RWPE2 (cell line): ENCODE results near the gene CALU.

Experiments used
- ATAC-seq: fragments of 200-7000 bp; cut with Tn5 transposase; 3 replicates; pipeline ENCODE4 v1.9.1; 2021; ENCODE audit warnings: low read depth
- DNase-seq: peaks from one replicate; pipeline ENCODE4 v3.0.0-alpha.2; 2020; ENCODE audit warnings: low spot score
- H3K27ac ChIP-seq: fragments of 450-650 bp; 2 replicates; pipeline ENCODE4 v1.5.1; 2017; ENCODE audit warnings: mild to moderate bottlenecking; ENCODE audit not compliant: poor library complexity, severe bottlenecking
- H3K27me3 ChIP-seq: fragments of 250-450 bp; sonication (Bioruptor Pico); 2 replicates; pipeline ENCODE4 v1.5.1; 2021; ENCODE audit warnings: mild to moderate bottlenecking, moderate library complexity; ENCODE audit not compliant: insufficient read depth, poor library complexity, severe bottlenecking
- H3K36me3 ChIP-seq: fragments of 250-450 bp; sonication (Bioruptor Pico); 2 replicates; pipeline ENCODE4 v1.5.1; 2020; ENCODE audit warnings: low read depth, mild to moderate bottlenecking, moderate library complexity
- H3K4me1 ChIP-seq: fragments of 250-450 bp; sonication (Bioruptor Pico); 2 replicates; pipeline ENCODE4 v1.5.1; 2021; ENCODE audit warnings: mild to moderate bottlenecking, moderate library complexity; ENCODE audit not compliant: insufficient read depth, poor library complexity, severe bottlenecking
- H3K4me3 ChIP-seq: fragments of 250-450 bp; sonication (Bioruptor Pico); 2 replicates; pipeline ENCODE4 v1.5.1; 2021; ENCODE audit warnings: mild to moderate bottlenecking, moderate library complexity; ENCODE audit not compliant: severe bottlenecking
- H3K9me3 ChIP-seq: fragments of 250-450 bp; sonication (Bioruptor Pico); 2 replicates; pipeline ENCODE4 v1.5.1; 2021; ENCODE audit warnings: mild to moderate bottlenecking, moderate library complexity; ENCODE audit not compliant: severe bottlenecking
- CTCF ChIP-seq: fragments of 450-650 bp; IDR thresholded peaks from one replicate; pipeline ENCODE4 v1.5.1; 2017; ENCODE audit warnings: mild to moderate bottlenecking, moderate library complexity; ENCODE audit not compliant: poor library complexity, severe bottlenecking

Gene CALU

DNA sequence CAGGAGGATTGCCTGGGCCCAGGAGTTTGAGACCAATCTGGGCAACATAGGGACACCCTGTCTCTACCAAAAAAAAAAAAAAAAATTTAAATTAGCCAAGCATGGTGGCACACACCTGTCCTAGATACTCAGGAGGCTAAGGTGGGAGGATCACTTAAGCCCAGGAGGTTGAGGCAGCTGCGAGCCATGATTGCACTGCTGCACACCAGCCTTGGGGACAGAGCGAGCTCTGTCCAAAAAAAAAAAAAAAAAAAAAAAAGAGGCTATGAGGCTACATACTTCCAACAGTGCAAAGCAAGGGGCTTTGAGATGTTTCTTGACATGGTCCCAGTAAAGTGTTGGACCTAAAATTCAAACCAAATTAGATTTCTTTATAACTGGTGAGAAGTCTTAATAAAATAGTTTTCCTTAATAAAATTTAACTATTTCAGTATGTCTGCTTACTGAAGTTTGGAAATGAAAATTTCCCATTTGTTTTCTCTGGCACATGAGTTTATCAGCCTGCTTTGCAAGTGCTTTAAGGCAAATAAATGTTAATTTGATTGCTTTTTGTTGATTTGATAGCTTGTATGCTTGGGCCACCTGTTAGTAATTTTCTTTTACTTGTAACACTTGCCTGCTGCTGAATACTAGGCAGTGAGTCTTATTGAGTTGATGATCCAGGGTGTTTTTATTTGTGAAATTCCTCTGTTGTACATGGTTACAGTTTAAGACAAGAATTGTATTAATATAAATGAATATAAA, 16.1 kb downstream of the CALU start:
- H3K27me3 ChIP-seq: no peaks in the 10 kb centered on the region
- no peak for ATAC-seq
- peaks cover 2% of the 10 kb centered on the region for H3K9me3 ChIP-seq
- no peak overlapping the region for H3K27ac ChIP-seq
- peaks cover 100% of the 10 kb centered on the region for H3K36me3 ChIP-seq
- no peak for DNase-seq
- no peak overlapping the region for H3K4me3 ChIP-seq
- no peak for TF ChIP-seq CTCF
- no peaks in the 10 kb centered on the region for H3K4me1 ChIP-seq

DNA sequence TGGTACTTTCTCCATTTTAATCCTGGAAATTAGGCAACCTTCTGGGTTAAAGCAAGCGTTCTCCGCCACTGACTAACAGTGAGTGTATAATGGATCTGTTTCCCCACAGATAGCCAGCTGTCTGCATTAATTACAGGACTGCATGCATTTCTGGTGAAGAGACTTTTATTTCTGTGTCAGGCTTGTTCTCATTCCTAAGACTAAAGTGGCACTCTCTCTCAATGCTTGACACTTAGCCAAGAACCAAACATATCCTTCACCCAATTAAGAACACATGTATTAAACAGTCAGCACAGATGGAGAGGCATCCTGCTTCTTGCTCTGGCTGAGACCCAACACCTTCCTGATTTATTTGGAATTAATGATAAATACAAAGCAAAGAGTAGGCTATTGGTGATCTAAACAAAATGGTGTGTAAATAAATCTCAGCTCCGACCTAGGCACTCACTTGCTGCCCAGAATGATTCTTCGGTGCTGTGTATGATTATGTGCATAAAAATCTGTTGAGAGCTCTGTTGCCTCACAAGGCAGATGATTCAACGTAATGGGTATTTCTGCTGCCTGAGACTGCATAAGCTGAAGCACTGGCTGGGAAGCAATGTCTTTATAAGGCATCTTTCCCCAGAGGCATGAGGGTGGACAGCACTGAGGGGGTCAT, 16.8 kb downstream of the CALU start:
- Histone ChIP-seq H3K27me3 (no peaks in the 10 kb centered on the region), H3K9me3 (peaks cover 2% of the 10 kb centered on the region), H3K4me3 (no peak overlapping the region), H3K4me1 (no peaks in the 10 kb centered on the region), H3K36me3 (peaks cover 100% of the 10 kb centered on the region), H3K27ac (no peak overlapping the region)
- DNase-seq (no peak), ATAC-seq (peak; percentile 38; the same call in 1 of the 3 replicates)
- TF ChIP-seq CTCF: no peak

DNA sequence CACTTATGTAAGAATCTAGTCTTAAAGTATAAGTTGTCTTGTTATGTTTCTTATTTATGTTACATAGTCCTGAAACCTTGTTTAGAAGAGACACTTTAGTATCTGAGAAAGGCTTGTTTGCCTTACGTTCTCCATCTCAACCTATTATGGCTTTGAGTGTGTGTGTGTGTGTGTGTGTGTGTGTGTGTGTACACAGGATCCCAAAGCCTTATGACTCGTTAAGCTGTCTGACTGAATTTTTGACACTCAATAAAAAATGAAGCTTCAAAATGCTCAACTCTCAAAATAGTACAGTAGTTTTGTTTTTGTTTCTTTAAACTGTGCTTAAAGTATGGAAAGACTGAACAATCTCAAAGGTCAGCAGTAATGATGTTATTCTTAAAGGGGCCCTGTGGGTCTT, 18.0 kb downstream of the CALU start:
- ATAC-seq: no peak

GRCh38 chr7:128758553-128758952, 19.4 kb downstream of the CALU start:
- Histone ChIP-seq H3K36me3 (peaks cover 100% of the 10 kb centered on the region), H3K27me3 (no peaks in the 10 kb centered on the region), H3K4me3 (no peak overlapping the region), H3K27ac (no peak overlapping the region), H3K4me1 (no peaks in the 10 kb centered on the region), H3K9me3 (peaks cover 1% of the 10 kb centered on the region)
- ATAC-seq (no peak), DNase-seq (no peak)
- no peak for TF ChIP-seq CTCF

More for the DNA sequence above, 18.0 kb downstream of the CALU start:
- DNase-seq: no peak
- no peak overlapping the region for H3K27ac ChIP-seq
- TF ChIP-seq CTCF: no peak
- H3K4me3 ChIP-seq: no peak overlapping the region
- H3K27me3 ChIP-seq: no peaks in the 10 kb centered on the region
- peaks cover 2% of the 10 kb centered on the region for H3K9me3 ChIP-seq
- H3K4me1 ChIP-seq: no peaks in the 10 kb centered on the region
- peaks cover 100% of the 10 kb centered on the region for H3K36me3 ChIP-seq

DNA sequence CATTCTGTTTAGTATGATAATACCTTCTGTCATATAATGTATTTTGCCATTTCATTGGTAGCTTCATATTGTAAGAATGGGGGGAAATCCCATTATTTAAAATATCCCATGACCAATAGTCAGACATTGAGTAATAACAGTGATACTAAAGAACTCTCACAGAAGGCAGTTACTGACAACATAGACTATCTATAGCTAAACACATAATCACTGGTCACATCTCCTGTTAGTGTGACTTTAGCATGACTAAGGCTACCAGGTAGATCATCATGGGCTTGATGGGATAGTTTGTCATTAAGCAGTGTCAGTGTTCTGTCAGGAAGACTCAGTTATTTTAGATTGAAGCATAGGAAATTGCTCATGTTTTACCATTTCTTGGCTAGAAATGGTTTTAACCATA, 20.1 kb downstream of the CALU start:
- Histone ChIP-seq H3K27me3 (no peaks in the 10 kb centered on the region), H3K4me3 (no peak overlapping the region), H3K27ac (no peak overlapping the region), H3K9me3 (no peaks in the 10 kb centered on the region), H3K36me3 (peaks cover 100% of the 10 kb centered on the region), H3K4me1 (no peaks in the 10 kb centered on the region)
- ATAC-seq: no peak
- no peak for TF ChIP-seq CTCF
- DNase-seq: no peak
